Stimulated activated CD4-positive, alpha-beta T cell treated with anti-CD3 and anti-CD28 coated beads, Interleukin-2, amount 100 ng/mL, for 4 hours (primary cell): ENCODE results near the gene HES7.
"Not testable (repeated sequence)": the region's sequence is repeated elsewhere in the genome, so short reads cannot be mapped to it uniquely, and the experiment has no call there.

Source experiments
- DNase-seq: peaks from one replicate; pipeline ENCODE4 v3.0.0-alpha.2; 2020; ENCODE audit warnings: low read depth

HES7 gene

DNA sequence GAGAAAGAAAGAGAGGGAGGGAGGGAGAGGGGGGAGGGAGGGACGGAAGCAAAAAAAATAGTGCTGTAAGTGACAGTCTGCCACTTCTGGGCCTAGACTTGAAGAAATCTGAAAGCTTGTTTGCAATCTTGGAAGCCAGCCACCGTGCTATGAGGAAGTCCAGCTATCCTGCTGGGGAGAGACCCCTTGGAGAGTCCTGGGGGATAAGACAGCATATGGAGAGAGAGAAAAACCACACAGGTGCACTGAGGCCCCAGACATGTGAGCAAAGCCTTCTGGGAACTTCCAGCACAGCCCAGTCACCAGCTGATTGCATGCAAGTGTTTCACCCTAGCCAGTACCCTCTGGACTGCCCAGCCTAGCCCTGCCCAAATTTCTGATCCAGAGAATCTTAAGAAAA is 23.8 kb downstream of the HES7 start:
- no peak for DNase-seq

DNA sequence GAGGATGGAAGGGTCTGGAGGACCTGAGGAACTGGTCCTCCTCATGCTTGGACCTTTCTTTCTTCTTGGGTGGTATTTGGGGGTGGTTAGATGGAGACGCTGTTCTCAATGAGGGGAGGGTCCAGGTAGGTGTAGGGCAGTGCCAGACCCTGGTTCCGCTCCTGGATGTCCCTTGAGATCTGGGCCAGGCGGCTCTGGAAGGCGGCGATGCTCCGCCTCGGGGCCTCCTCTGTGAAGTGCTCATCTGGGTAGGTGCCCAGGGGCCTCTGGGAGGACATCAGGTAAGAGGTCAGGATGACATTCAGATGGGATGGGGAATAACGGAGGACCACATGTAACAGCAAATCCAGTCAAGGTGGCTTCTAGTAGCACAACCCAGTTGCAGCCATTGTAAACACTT is 27.4 kb downstream of the HES7 start:
- no peak for DNase-seq

DNA sequence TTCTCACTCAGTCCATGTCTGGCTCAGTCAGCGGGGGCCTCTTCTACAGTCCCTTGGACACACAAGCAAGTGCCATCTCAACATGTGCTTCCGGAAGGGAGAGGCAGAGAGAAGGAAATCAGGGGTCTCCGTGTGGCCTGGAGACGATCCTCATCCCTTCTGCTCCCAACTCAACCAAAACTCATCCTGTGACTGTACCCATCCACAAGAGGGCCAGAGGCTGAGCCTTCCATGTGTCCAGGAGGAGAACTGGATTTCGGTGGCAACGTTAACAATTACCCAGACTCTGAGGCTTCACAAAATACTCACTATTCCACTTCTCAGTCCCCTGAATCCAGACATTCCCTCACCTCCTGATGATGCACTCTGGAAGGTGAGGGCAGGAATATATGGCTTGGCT is 28.5 kb downstream of the HES7 start:
- no peak for DNase-seq

DNA sequence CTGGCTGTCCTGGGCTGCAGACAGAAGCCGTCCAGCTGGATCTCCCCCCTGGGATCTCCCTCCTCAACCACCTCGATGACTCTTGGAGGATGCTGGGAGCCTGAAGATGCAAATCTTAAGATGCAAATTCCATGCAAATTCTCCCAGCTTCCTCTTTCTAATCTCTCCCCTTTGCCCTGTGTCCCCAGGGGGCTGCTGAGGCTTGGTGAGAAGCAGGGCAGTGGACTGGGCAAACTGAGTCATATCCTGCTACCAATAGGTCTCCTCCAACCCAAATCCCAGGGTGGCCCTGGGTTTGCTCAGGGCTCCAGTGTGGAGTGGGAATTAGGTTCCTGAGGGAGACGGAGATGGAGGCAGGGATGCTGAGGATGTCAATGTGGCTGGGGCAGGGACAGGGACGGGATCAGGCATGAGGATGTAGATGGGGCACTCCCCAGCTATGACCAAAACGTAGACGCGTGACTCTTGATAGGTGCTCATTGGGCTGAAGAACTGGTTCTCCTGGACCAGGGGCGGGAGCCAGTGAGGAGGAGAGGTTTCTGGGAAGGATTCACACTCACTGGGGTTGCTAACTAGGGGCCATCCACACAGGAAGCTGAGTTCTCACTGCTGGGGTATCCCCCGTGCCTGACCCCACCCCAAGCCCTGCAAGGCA is 32.7 kb downstream of the HES7 start:
- DNase-seq, result no peak

DNA sequence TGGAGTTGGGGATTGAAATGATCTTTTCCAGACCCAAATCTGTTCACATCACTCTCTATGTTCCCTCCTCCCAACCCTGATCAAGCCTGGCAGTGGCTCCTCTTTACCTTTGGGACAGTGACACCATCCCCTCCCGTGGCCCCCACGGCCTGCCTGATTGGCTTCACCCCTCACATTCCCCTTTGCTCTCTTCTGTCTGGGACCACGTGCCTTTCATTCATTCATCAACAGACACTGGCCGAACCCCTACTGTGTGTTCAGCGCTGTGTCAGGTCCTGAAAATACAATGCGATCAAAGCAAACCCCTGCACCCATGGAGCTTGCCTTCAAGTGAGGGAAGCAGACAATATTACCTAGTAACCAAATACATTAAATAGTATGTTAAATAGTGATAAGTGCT is 34.2 kb downstream of the HES7 start:
- DNase-seq, result no peak

DNA sequence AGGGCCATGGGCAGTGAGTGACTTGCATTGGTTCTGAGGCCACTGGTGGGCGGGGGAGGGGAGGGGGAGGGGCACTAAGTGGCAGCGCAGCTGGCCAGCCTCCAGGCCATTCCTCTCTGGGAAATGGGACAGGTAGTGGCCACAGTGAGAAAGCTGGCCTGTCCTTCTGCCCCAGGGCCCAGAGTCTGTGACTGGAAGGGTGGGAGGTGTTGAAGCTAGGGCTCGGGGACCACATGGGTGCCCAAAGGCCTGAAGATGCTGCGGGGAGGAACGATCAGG is 36.0 kb downstream of the HES7 start:
- DNase-seq, result no peak

DNA sequence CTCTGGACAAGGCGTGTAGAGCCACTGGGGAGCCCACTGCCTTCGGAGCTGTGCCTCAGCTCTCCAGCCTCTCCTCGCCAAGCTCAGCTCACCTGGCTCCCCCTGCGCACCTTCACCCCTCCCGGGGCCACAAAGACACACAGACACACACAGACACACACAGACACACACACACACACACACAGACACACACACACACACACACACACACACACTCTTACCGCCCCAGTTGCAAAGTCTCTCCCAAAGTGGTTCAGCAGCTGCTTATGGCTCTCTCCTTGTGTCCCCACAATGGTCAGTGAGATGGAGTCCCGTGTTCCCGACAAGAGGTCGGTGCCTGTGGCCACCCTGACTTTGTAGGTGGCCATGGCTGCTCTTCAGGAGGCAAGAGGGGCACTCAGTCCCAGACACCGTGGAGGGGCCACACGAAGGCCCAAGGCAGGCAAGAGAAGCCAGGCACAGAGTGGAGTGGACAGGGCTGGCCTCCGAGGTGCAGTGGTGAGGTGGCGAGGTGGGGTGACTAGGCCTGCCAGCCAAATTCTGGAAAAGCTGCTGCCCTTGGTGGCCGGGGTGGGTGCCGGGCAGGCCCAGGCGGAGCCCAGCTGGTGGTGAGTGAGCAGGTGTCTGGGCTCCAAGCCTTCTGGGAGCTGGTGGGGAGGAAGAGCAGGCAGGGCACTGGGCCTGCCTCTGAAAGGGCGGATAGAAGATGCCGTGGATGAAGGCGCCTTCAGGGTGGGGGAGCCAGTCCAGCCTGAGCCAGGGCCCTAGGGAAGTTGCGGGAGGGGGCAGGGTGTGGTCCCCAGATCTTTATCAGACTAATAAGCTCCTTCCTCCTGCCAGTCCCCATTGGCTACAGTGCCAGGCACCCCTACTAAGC is 36.6 kb downstream of the HES7 start, which contains the start of gene ALOX12B:
TSS of gene ALOX12B (minus strand) at position 642 of the 877 bp plus-strand sequence. CDS start at position 368, 274 bp downstream.
- DNase-seq, result no peak

DNA sequence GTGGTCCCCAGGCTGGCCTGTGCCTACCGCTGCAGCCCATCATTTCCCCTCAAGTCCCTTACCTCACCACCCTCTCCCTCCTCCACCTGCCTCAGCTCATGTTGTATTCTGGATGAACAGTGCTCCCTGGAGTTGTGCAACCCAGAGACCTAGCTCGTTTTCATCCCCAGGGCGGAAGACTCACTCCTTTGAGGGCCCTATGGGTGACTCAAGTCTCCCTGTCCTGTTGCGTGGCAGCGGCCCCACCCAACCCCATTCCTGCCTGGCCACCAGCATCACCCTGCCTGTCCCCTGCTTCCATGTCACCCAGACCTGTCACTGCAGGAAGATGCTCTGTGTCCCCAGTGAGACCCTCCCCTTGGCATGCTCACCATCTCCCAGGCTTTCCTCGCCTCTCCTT is 39.7 kb downstream of the HES7 start:
- no peak for DNase-seq

DNA sequence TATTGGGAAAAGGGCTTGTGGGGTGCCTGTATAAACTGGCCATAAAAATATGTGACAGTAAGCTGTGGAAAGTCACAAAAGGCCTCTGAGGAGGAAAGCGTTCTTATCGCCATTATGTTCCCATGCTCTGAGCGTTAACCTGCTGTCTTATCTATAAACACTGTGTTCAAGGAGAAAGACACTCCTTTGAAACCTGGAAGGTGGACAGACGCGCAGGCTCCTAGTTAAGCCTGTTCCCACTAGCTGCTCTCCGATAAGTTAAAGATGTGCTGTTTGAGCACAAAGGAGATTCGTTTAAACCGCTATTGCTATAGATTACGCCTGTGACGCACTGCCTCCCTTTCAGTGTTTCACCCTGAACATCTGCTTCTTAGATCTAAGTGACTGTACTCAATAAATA is 41.6 kb downstream of the HES7 start:
- DNase-seq, result no peak

DNA sequence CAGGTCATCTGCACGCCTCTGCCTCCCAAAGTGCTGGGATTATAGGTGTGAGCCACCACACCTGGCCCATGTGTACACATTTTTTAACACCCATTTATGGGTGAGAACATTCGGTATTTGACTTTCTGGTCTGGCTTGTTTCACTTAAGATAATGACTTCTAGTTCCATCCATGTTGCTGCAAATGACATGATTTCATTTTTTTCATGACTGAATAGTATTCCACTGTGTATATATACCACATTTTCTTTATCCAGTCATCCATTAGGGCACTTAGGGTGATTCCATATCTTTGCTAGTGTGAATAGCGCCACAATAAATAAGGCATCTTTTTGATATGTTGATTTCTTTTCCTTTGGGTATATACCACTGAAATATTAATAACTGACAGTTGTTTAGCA is 42.0 kb downstream of the HES7 start:
- DNase-seq, result no peak

DNA sequence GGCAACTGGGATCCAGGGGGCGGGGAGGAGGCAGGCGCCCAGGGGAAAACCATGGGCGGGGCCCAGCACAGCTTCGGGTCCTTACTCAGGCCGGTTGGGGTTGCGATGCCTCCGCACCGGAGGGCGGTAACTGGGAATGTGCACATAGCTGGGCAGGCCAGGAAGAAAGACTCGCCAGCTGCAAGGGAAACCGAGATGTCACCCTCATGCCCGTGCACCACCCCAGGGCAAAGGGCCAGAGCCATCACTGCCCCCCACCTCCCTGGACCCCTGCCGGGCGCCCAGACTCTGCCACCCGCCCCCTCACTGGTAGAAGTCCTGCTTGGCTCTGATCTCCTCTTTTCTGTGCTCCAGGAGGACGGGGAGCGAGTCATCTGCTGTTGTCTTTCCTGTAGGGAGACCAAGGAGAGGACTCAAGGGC is 43.1 kb downstream of the HES7 start:
- no peak for DNase-seq

DNA sequence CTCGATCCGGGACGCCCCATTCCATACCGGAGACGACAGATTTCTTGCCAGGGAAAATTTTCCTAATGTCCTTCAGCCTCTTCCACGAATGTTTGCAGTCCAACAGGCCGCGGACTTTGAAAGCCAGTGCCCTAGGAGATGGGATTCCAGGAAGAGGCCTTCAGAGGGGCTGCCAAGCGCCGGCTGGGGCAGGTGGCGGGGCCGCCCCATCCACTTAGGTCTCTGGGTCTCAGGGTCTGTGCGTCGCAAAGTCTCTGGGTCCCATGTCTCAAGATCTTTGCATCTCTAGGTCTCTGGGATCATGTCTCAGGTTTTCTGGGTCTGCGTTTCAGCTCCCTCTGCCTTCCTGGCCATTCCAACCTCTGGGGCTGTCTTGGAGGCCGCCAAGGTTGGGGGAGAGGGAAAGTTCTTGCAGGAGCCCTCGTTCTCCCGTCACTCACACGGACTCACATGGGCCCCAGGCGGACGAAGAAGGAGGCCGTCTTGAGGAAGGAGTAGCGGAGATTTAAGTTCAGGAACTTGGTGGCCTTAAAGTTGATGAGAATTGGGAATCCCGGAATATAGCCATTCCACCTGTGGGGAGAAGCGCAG is 43.6 kb downstream of the HES7 start:
- no peak for DNase-seq

DNA sequence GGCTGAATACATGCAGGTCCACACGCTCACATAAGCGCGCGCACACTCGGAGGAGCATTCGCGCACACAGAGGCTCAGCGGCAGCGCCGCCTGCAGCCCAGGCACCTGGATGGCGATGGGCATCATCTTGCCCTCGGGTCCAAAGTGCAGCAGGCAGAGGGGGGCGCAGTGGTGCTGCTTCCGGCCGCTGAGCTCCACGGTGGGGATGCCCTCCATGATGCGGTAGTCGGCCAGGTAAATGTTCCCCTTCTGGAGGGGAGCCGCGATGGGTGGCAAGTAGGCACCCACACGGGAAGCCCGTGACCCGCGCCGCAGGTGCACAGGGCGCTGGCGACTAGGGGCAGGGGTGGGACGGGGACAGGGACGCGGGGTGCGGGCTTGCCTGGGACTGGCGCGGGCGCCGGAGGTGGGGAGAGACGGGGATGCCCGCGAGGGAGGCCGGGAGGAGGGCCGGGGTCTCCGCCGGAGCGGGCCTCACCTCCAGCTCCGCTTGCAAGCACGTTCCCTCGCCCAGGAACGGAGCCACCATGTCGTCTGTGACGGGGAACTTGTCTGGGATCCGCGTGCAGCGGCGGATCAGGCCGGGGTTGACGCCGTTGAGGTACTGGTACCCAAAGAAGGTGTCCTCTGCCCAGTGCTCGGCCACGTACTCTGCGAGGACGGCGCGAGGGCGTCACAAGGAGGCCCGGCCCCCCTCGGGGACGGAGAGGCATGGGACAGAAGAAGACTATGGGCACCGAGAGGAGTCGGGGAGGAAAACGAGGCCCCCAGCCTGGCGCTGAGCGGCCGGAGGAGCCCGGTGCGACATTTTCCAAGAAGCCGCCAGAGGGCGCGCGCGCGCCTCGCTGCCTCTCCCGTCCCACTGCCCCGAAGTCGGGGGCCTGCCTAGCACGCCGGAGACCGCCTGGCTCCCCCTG is 44.4 kb downstream of the HES7 start:
- DNase-seq, result peak; percentile 73

DNA sequence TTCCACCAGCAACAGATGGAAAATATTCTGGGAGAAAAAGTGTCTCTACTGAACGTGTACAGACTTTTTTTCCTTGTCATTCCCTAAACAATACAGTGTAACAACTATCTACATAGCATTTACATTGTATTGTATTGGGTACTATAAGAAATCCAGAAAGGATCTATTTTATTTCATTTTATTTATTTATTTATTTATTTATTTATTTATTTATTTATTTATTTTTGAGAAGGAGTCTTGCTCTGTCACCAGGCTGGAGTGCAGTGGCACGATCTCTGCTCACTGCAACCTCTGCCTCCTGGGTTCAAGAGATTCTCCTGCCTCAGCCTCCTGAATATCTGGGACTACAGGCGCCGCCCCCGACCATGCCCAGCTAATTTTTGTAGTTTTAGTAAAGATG is 46.0 kb downstream of the HES7 start:
- DNase-seq, result not testable (repeated sequence)

DNA sequence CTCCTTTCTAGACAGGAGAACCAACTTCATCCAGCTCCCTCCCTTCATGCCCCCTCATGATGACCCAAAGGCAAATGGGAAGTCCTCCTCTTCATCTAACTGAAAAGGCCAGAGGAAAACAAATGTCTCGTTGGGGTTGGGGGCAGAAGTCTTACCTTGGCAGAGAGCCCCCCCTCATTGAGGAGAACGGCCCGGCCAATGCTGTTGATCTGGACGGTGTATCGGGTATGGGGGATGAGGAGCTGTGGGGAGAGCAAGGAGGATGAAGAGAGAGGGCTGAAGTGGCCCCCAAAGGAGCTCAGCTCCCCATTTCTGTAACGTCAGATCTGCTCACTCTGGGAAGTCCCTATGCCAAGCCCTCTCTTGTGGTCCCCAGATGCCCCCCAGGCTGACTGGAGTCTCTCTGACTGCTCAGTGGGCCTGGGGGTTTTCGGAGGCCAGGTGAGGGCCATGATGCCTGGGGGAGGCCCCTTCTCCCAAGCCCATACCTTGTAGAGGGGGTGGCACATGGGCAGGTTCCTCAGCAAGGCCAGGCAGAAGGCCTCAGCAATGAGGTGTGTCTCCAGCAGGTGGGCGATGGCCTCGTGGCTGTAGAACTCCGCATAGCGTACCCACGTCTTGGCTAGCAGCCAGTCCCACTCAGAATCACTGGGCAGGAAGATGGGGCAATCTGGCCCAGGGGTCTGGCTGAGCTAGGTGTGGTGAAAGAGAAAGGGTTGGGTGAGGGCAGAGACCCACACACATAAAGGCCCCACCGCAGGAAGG is 47.2 kb downstream of the HES7 start:
- DNase-seq, result no peak

DNA sequence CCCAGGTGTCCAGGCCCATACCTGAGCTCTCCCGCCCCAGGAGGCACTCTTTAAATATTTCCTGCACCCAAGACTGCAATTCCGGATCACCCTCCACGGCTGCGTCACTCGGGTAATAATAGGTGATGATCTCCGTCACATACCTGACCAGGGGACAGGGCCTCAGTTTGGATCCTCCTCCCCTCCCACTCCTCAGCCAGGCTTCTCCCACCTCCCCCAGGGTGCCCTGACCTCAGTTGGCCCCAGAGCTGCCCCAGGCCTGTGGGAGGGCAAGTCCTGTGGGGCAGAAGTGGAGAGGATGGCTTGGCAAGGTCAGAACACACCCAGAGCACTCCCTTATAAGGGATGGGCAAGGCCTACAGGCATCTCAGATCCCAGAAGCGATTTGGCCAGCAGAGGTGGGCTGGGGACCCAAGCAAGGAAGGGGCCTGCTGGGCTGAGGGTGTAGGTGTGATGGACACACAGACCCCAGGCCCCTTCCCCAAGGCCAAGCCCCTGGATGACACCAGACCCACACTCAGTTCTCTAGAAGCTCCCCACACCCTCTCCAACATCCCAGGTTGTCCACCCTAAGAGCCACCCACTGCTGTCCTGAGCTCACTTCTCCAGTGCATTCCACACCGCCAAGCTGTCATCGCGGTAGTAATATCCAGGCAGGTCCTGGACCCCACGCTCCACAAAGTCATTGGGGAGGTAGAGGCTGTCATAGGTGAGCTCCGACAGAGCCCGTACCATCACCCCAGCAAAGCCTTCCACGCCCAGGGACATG is 48.1 kb downstream of the HES7 start:
- DNase-seq, result no peak

DNA sequence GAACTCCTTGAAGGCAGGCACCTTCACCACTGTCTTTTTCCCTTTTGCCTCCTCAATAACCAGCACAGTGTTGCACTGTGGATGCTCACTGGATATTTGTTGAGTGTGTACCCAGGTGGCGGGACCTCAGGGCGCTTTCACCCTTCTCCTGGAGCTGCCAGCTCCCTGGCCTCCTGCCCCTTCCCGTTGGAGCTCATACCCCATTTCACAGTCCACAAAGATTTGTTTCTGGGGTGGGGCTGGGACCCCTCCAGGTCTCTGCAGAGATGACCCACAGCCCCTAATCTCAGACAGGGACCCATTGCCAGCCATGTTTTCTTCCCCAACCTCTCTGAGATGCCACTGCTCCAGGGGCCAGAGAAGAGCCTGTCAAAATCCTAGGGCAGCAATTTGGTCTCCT is 48.8 kb downstream of the HES7 start:
- no peak for DNase-seq

DNA sequence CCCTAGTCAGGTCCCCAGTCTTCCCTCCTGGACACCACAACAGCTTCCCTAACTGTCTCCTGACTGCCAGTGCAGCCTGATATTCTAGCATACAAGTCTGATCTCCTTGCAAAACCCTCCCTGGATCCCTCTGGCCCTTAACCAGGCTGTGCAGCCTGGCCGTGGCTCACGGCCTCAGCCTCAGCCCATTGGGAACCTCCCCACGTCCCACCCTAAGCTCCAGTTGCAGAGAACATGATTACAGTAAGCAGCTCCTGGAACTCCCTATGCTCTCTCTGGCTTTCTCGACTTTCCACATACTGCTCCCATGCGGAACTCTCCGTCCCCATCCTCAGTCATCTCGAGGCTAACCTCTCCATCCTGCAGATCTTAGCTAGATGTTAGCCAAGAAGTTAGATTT is 49.4 kb downstream of the HES7 start:
- DNase-seq, result no peak

DNA sequence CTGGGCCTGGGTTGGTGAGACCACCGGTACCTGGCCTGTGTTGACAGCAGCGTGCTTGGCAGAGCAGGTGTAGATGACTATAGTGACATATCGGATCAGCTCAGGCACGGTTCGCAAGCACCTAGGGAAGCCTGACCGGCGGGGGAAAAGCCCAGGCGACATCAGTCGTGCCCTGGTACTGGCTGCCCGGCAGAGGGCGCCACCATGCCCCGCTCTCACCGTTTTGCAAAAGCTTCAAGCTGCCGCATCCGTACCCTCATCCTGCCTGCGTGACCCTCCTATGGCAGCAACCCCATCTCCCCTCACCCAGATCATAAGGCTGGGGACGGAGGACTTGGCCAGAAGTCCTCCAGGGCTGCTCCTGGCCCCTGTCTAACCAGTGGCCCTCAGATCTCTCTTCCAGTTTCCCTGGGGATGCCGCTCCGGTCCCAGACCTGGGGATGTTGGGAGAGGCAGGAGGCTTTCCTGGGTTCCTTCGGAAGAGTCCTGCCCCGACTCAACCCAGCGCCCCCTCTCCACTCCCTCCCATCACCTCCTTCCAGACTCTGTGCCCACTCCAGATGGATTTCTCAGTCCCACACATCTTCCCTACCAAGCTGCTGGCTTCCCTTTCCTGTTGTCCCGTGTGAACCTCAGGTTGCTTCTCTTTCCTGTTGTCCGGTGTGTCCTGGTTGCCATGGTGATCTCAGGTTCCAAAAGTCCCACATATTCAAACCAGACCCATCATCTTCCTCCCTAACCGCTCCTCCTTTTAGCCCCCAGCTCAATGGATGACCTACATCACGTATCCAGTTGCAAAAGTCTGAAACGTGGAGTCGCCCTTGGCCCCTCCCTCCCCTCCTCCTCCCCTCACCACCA is 50.0 kb downstream of the HES7 start:
- DNase-seq, result peak; percentile 84
